Measurements from ENCODE around the gene NISCH. TPM values are rescaled to one million over a fixed set of nuclear protein-coding genes. Genes with fewer than 3 reads are reported as not detected.

Gene NISCH
- total and polyA plus RNA-seq, 12 donors = 24.0 to 56.3 (median 41.9) TPM

DNA sequence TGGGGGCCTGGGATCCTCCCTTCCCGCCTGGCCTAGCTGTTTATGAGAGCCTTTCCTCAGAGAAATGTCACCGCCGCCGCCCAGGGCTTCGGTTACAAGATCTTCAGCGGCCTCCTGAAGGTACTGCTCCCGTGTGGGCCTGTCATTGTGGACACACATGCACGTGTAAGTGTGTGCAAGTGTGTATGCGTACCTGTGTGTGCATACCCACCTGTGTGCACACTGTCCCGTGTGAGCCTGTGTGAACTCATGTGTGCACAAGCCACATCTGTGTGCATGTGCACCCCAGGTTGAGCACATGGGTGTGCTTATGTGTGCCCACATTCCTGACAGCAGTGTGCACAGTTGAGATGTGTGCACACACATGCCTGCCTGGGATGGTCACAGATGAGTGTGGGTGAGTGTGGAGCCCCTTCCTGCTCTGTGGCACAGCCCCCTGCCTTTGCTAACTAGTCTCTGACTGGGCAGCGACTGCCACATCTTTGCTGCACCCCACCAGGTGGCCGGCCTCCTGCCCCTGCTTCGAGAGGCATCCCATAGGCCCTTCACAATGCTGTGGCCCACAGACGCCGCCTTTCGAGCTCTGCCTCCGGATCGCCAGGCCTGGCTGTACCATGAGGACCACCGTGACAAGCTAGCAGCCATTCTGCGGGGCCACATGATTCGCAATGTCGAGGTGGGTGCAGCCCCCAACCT is 64.2 kb downstream of the NISCH start:
- 93 to 94% methylated on average over 22 of the region's 22 CpGs for whole genome bisulfite sequencing, 2 donors
- no peak for TF ChIP-seq CTCF (IDR thresholded peaks at IDR 0.05)
- ATAC-seq = no peak
- Histone ChIP-seq H3K27ac (no peak overlapping the region), H3K4me1 (peaks cover 3 to 12% (median 6%) of the 10 kb centered on the region in 9 donors), H3K4me3 (no peak overlapping the region), H3K36me3 (peaks cover 0 to 97% (median 11%) of the 10 kb centered on the region in 9 donors), H3K9me3 (no peaks in the 10 kb centered on the region), H3K27me3 (no peaks in the 10 kb centered on the region)
- intact Hi-C loops (cut with DNase I) = loop anchor here in 1 of 10 donors (5.0 kb wide), 1 partner anchor 37 kb away; no protein-coding TSS in a partner anchor
- no peak for DNase-seq

DNA sequence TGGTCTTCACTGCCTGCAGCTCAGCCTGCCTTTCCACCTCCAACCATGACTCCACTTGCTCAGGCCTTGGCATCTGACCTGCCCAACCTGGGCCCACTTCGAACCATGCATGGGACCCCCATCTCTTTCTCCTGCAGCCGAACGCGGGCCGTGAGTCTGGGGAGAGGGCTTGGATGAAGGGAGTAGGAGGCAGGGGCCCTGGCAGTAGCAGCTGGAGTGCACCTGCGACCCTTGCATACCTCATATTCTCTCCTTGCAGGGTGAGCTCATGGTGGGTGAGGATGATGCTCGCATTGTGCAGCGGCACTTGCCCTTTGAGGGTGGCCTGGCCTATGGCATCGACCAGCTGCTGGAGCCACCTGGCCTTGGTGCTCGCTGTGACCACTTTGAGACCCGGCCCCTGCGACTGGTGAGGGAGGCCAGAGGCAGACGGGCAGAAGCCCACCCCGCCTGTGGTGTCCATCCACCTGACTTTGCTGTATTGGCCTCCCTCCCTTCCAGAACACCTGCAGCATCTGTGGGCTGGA is 64.8 kb downstream of the NISCH start:
- no peak overlapping the region for H3K4me3 ChIP-seq
- intact Hi-C loops (cut with DNase I) = loop anchor here in 1 of 10 donors (5.0 kb wide), 1 partner anchor 38 kb away; no protein-coding TSS in a partner anchor
- WGBS, 2 donors = 96 to 97% methylated on average over 14 of the region's 14 CpGs
- peaks cover 7 to 17% (median 12%) of the 10 kb centered on the region in 9 donors for H3K4me1 ChIP-seq
- no peak overlapping the region for H3K27ac ChIP-seq
- H3K27me3 ChIP-seq = no peaks in the 10 kb centered on the region
- ATAC-seq (no peak), DNase-seq (peak in 1 of 2 donors; percentile 9)
- no peak for TF ChIP-seq CTCF (IDR thresholded peaks at IDR 0.05)
- H3K36me3 ChIP-seq = peaks cover 0 to 97% (median 11%) of the 10 kb centered on the region in 9 donors
- no peaks in the 10 kb centered on the region for H3K9me3 ChIP-seq

DNA sequence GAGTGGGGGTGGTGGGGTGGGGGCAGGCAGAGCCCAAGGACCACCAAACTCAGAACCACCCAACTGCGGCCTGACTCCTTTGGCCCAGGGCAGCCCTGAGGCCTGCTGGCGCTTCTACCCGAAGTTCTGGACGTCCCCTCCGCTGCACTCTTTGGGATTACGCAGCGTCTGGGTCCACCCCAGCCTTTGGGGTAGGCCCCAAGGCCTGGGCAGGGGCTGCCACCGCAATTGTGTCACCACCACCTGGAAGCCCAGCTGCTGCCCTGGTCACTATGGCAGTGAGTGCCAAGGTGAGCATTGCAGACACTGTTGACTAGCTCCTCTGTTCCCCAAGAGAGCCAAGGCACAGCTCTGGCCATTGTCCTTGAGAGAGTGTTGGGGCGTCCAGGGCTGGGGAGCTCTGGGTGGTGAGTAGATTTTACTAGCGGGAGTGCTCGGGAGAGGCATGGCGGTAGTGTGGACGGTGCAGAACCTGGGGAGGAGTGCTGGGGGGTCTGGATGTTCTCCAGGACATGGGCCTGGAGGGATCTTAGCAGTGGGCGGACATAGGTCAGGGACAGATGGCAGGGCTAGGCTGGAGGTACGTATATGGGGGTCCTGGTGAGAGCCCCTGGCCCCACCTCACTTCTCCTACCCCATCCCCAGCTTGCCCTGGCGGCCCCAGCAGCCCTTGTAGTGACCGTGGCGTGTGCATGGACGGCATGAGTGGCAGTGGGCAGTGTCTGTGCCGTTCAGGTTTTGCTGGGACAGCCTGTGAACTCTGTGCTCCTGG is 65.5 kb downstream of the NISCH start:
- WGBS, 2 donors = 92 to 93% methylated on average over 20 of the region's 20 CpGs
- intact Hi-C loops (cut with DNase I) = loop anchor here in 1 of 10 donors (5.0 kb wide), 1 partner anchor 39 kb away; no protein-coding TSS in a partner anchor
- ATAC-seq = no peak
- no peaks in the 10 kb centered on the region for H3K9me3 ChIP-seq
- peak in 1 of 2 donors; percentile 1 for DNase-seq
- TF ChIP-seq CTCF (IDR thresholded peaks at IDR 0.05) = no peak
- no peak overlapping the region for H3K27ac ChIP-seq
- H3K27me3 ChIP-seq = no peaks in the 10 kb centered on the region
- H3K36me3 ChIP-seq = peaks cover 0 to 97% (median 11%) of the 10 kb centered on the region in 9 donors
- no peak overlapping the region for H3K4me3 ChIP-seq
- H3K4me1 ChIP-seq = peaks cover 13 to 24% (median 18%) of the 10 kb centered on the region in 9 donors

DNA sequence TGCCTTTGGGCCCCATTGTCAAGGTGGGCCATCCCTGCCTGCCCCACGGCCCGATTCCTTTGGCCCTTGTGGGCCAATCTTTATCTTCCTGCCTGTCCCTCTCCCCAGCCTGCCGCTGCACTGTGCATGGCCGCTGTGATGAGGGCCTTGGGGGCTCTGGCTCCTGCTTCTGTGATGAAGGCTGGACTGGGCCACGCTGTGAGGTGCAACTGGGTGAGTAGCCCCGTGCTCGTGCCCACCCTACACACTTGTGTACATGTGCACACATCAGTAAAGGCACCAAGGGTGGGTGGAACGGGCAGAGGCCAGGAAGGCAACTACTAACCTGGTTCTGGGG is 66.1 kb downstream of the NISCH start:
- WGBS, 2 donors = 93 to 95% methylated on average over 8 of the region's 8 CpGs
- DNase-seq (peak in 1 of 2 donors; percentile 11), ATAC-seq (no peak)
- intact Hi-C loops (cut with DNase I) = loop anchor here in 1 of 10 donors (5.0 kb wide), 1 partner anchor 39 kb away; no protein-coding TSS in a partner anchor
- Histone ChIP-seq H3K4me3 (no peak overlapping the region), H3K9me3 (no peaks in the 10 kb centered on the region), H3K36me3 (peaks cover 0 to 97% (median 11%) of the 10 kb centered on the region in 9 donors), H3K27ac (no peak overlapping the region), H3K27me3 (no peaks in the 10 kb centered on the region), H3K4me1 (peaks cover 17 to 30% (median 23%) of the 10 kb centered on the region in 9 donors)
- no peak for TF ChIP-seq CTCF (IDR thresholded peaks at IDR 0.05)

Data from heart right ventricle (tissue), 16 donors.